Tibial artery (tissue), 4 donors: ENCODE data around the gene KMT2A.

Experiments
- DNase-seq, 2 donors: peaks; one replicate each; pipeline ENCODE4 v3.0.0-alpha.2; 2019
- H3K27ac ChIP-seq, 2 donors: fragments of 200-600 bp; sonication (generic) in 1 of 2; 1 replicate in 1 of 2; 2 replicates in 1 of 2; pipeline ENCODE4 v1.5.1; 2018 to 2019; ENCODE audit warnings: mild to moderate bottlenecking in 1 of 2
- H3K27me3 ChIP-seq, 2 donors: fragments of 200-600 bp; sonication (generic) in 1 of 2; one replicate each; pipeline versions ENCODE4 v1.5.1 to v1.6.0; 2016 to 2019
- H3K36me3 ChIP-seq, 3 donors: fragments of 200-600 bp; sonication (generic) in 2 of 3; one replicate each; pipeline ENCODE4 v1.5.1; 2016 to 2019; ENCODE audit warnings: mild to moderate bottlenecking in 2 of 3
- H3K4me1 ChIP-seq, 4 donors: fragments of 200-600 bp; sonication (generic) in 2 of 4; 1 replicate in 3 of 4; 2 replicates in 1 of 4; pipeline ENCODE4 v1.5.1; 2016 to 2019
- H3K4me3 ChIP-seq, 2 donors: fragments of 200-600 bp; sonication (generic) in 1 of 2; 1 replicate in 1 of 2; 2 replicates in 1 of 2; pipeline ENCODE4 v1.5.1; 2018 to 2019; ENCODE audit warnings: mild to moderate bottlenecking in 2 of 2
- H3K9me3 ChIP-seq, 3 donors: fragments of 200-600 bp; sonication (generic) in 1 of 3; one replicate each; pipeline ENCODE4 v1.5.1; 2016 to 2019
- CTCF ChIP-seq, 2 experiments: fragments of 200-600 bp in 1 of 2; fragments of 450-650 bp in 1 of 2; IDR thresholded peaks; one replicate each; pipeline ENCODE4 v1.5.1; 2017 to 2019; ENCODE audit warnings: antibody characterized with exemption in 2 of 2, mild to moderate bottlenecking in 1 of 2, moderate library complexity in 1 of 2
- intact Hi-C: fragments of 100-400 bp; cut with DNase I; formaldehyde crosslinking; loops from one replicate; pipeline ENCODE4 v1.15.0; 2023; ENCODE audit warnings: low total_unique reads

The KMT2A gene

DNA sequence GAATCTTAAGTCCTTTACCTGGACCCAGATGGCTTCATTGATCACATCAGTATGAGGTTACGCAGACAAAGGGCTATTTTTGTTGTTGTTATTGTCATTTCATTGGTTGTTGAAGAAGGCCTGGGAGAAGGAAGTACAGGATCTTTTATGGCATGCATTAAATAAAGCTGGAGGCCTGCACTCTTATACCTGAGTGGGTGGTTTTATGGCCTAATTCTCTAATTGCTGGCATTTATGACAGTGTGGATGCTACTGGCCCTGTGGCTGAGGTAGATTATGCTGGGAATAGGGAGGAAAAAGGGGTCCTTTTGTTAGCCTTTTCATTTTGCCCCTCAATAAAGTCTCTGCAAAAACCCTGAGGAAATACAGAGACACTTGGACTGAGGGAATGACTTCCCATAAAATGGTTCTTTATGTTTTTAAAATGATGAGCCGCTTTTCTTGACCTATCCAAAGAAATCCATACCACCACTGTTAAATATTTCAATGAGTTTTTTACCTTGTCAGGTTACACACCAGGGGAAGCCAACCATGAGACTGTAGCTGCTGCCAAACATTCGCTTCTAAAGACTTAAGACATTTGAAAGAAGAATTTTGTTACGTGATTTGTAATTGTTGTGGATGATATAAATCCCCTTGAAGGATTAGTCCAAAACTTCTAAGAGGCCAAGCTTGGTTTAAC, 6.8 kb downstream of the KMT2A start:
- intact Hi-C loops, result no loop called here

DNA sequence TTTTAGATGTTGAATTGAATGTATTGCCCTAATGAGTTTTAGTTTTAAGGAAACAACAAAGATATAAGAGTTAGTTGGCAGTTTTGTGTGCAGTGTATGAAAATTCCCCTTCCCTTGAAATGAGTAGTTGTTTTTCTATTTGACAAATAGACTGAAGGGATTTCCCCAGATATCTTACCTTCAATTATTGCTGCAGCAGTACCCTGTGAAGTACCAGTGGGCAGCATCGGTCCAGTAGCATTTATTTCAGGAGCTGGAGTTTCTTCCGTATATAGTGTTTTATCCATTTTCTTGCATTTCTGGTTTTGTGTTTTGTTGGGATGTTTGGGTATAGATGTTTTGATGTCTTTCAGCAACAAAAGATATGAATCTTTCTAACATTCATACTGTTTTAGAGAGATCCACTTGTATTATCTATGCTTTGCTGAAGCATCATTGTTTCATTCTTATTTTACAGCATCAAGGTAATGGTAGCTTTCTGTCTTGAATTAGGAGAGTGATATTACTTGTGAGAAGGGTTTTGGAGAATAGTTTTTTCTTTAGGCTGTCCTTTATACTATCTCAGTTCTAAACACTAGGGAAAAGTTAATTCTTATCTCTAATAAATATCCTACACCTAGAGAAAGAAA, 7.4 kb downstream of the KMT2A start:
- DNase-seq, result no peak
- intact Hi-C loops, result no loop called here
- H3K9me3 ChIP-seq, result no peaks in the 10 kb centered on the region
- H3K4me3 ChIP-seq, result no peak overlapping the region
- no peak overlapping the region for H3K27ac ChIP-seq
- no peaks in the 10 kb centered on the region for H3K27me3 ChIP-seq
- peaks cover 0 to 80% (median 56%) of the 10 kb centered on the region in 4 donors for H3K4me1 ChIP-seq
- H3K36me3 ChIP-seq, result no peaks in the 10 kb centered on the region
- no peak for TF ChIP-seq CTCF (IDR thresholded peaks at IDR 0.05)

More for the DNA sequence above, 6.8 kb downstream of the KMT2A start:
- H3K36me3 ChIP-seq, result no peaks in the 10 kb centered on the region
- H3K4me1 ChIP-seq, result peaks cover 0 to 80% (median 52%) of the 10 kb centered on the region in 4 donors
- no peak overlapping the region for H3K4me3 ChIP-seq
- no peaks in the 10 kb centered on the region for H3K27me3 ChIP-seq
- no peaks in the 10 kb centered on the region for H3K9me3 ChIP-seq
- DNase-seq, result no peak
- H3K27ac ChIP-seq, result no peak overlapping the region
- no peak for TF ChIP-seq CTCF (IDR thresholded peaks at IDR 0.05)

GRCh38 chr11:118447423-118447822, 11.1 kb downstream of the KMT2A start:
- no peaks in the 10 kb centered on the region for H3K36me3 ChIP-seq
- TF ChIP-seq CTCF (IDR thresholded peaks at IDR 0.05), result no peak
- H3K9me3 ChIP-seq, result no peaks in the 10 kb centered on the region
- H3K27me3 ChIP-seq, result no peaks in the 10 kb centered on the region
- H3K4me1 ChIP-seq, result peaks cover 0 to 61% (median 33%) of the 10 kb centered on the region in 4 donors
- DNase-seq, result no peak
- H3K27ac ChIP-seq, result no peak overlapping the region
- no peak overlapping the region for H3K4me3 ChIP-seq
- intact Hi-C loops, result no loop called here

DNA sequence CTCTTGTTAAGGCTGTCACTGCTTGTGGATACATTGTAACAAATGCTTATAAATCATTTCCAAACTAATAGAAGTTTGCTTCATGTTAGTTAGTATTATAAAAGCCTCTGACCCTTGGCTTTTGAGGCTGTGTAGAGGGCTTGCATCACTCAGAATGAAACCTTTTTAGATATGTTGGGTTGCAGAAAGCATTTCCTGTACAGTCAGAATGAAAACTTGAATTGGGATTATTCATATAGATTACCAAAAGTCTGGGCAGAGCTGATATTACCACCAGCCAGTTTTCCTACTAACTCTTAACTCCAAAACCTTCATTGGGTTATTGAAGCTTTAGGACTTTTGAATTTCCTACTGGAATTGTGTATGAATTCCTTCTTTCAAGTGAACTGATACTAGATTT, 12.0 kb downstream of the KMT2A start:
- TF ChIP-seq CTCF (IDR thresholded peaks at IDR 0.05), result no peak
- no peaks in the 10 kb centered on the region for H3K36me3 ChIP-seq
- DNase-seq, result no peak
- no peak overlapping the region for H3K4me3 ChIP-seq
- H3K4me1 ChIP-seq, result peaks cover 0 to 53% (median 26%) of the 10 kb centered on the region in 4 donors
- intact Hi-C loops, result no loop called here
- H3K27me3 ChIP-seq, result no peaks in the 10 kb centered on the region
- H3K27ac ChIP-seq, result no peak overlapping the region
- no peaks in the 10 kb centered on the region for H3K9me3 ChIP-seq

- Histone ChIP-seq H3K4me1 (peaks cover 0 to 41% (median 27%) of the 10 kb centered on the region in 4 donors), H3K27ac (no peak overlapping the region), H3K36me3 (no peaks in the 10 kb centered on the region), H3K27me3 (no peaks in the 10 kb centered on the region), H3K4me3 (no peak overlapping the region), H3K9me3 (no peaks in the 10 kb centered on the region)
- TF ChIP-seq CTCF (IDR thresholded peaks at IDR 0.05), result no peak
- no peak for DNase-seq
- intact Hi-C loops, result no loop called here
Measured at GRCh38 chr11:118449316-118449918, 13.1 kb downstream of the KMT2A start.
